Keratinocyte (primary cell): ENCODE measurements around the gene OR6P1.

Source experiments
- EZH2 ChIP-seq: IDR thresholded peaks from one replicate; pipeline ENCODE4 v1.6.1; 2012; ENCODE audit warnings: inconsistent platforms, mild to moderate bottlenecking, low read length, moderate library complexity
- TF ChIP-seq, protein P1 (sequence below), 3 experiments: IDR thresholded peaks in 1 of 3; conservative IDR thresholded peaks in 1 of 3; optimal IDR thresholded peaks in 1 of 3; 2 replicates in 2 of 3; 3 replicates in 1 of 3; pipeline versions ENCODE3 to v1.5.1; 2011; ENCODE audit warnings: low read length in 3 of 3, mild to moderate bottlenecking in 3 of 3, moderate library complexity in 2 of 3, control low read depth in 1 of 3, inconsistent platforms in 1 of 3; ENCODE audit not compliant: insufficient read depth in 2 of 3; ENCODE audit errors: extremely low read depth in 1 of 3

DNA sequence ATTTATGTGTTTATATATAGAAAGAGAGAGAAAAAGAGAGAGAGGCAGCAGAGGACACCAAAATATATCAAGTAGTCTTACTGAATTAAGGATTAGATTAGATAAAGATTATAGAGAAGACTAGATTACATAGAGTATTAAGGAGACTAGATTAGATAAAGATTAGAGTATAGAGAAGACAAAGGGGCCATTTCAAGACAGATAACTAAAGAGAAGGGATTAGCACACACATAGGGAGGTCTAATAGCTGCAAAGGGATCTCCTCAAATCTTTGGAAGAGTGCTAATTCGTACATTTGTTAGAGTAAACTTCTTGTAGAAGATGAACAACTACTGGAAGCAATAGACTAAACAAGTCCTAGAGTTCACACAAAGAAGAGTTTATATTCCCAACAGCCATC is 50.4 kb downstream of the OR6P1 start:
- TF ChIP-seq, protein P1, sequence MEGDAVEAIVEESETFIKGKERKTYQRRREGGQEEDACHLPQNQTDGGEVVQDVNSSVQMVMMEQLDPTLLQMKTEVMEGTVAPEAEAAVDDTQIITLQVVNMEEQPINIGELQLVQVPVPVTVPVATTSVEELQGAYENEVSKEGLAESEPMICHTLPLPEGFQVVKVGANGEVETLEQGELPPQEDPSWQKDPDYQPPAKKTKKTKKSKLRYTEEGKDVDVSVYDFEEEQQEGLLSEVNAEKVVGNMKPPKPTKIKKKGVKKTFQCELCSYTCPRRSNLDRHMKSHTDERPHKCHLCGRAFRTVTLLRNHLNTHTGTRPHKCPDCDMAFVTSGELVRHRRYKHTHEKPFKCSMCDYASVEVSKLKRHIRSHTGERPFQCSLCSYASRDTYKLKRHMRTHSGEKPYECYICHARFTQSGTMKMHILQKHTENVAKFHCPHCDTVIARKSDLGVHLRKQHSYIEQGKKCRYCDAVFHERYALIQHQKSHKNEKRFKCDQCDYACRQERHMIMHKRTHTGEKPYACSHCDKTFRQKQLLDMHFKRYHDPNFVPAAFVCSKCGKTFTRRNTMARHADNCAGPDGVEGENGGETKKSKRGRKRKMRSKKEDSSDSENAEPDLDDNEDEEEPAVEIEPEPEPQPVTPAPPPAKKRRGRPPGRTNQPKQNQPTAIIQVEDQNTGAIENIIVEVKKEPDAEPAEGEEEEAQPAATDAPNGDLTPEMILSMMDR (optimal IDR thresholded peaks at IDR 0.05 in 1 of 3, IDR thresholded peaks at IDR 0.05 in 1 of 3, conservative IDR thresholded peaks at IDR 0.05 in 1 of 3; ENCODE audit: extremely low read depth in 1 of 3, insufficient read depth in 2 of 3, low read length in 3 of 3): no peak
- no peak for TF ChIP-seq EZH2
